Gastrocnemius medialis (tissue), 4 donors: ENCODE measurements around the gene ALK.

Experiments
- CTCF ChIP-seq, 5 experiments: fragments of 450-650 bp in 3 of 5; fragments of 200-600 bp in 2 of 5; sonication (generic) in 2 of 5; IDR thresholded peaks in 4 of 5; conservative IDR thresholded peaks in 1 of 5; 1 replicate in 4 of 5; 2 replicates in 1 of 5; pipeline ENCODE4 v1.5.1; 2016 to 2019; ENCODE audit warnings: antibody characterized with exemption in 5 of 5, mild to moderate bottlenecking in 3 of 5, moderate library complexity in 3 of 5
- POLR2A ChIP-seq, 2 donors: fragments of 450-650 bp; IDR thresholded peaks; one replicate each; pipeline ENCODE4 v1.6.1; 2017; ENCODE audit warnings: antibody characterized with exemption in 2 of 2, mild to moderate bottlenecking in 2 of 2, moderate library complexity in 2 of 2

- TF ChIP-seq CTCF (IDR thresholded peaks at IDR 0.05 in 4 of 5, conservative IDR thresholded peaks at IDR 0.05 in 1 of 5) (no peak), POLR2A (IDR thresholded peaks at IDR 0.05) (no peak)
These were observed 461.8 kb downstream of the ALK start for GRCh38 chr2:29459445-29460179.
